ENCODE data around the gene MICU1. TPM values are rescaled to one million over a fixed set of nuclear protein-coding genes. Genes with fewer than 3 reads are reported as not detected.

MICU1 gene
- total RNA-seq, 1 experiment from 2014 or later, result 39.4 TPM

GRCh38 chr10:72480861-72481260 lies 145.0 kb downstream of the MICU1 start (continued):
- no peak for TF ChIP-seq MAX (IDR thresholded peaks at IDR 0.05)

GRCh38 chr10:72477463-72477862 lies 148.4 kb downstream of the MICU1 start:
- Histone ChIP-seq H3K79me2 (ENCODE audit: insufficient read depth, low read length) (no peaks in the 10 kb centered on the region), H3K9ac (ENCODE audit: low read length) (no peak overlapping the region), H3K36me3 (ENCODE audit: control insufficient read depth in 1 of 2, insufficient read depth in 2 of 2, low read length in 2 of 2) (0 out of 4 replicates have a peak, but pooled peaks cover 4 to 5% of the 10 kb centered on the region in 2 experiments), H3K27ac (ENCODE audit: low read depth, low read length) (no peak overlapping the region), H3K4me3 (replicated peaks in 1 of 2; ENCODE audit: low read depth in 1 of 2, low read length in 2 of 2) (no peak overlapping the region), H4K20me1 (ENCODE audit: insufficient read depth) (no peaks in the 10 kb centered on the region), H2AFZ (ENCODE audit: low read depth, low read length, poor library complexity, severe bottlenecking) (no peak overlapping the region), H3K9me2 (ENCODE audit: insufficient read depth) (no peaks in the 10 kb centered on the region), H3K4me2 (ENCODE audit: low read length) (no peak overlapping the region), H3K27me3 (ENCODE audit: insufficient read depth, low read length) (no peaks in the 10 kb centered on the region), H3K4me1 (ENCODE audit: control insufficient read depth in 1 of 2, insufficient read depth in 2 of 2, low read length in 2 of 2) (no peaks in the 10 kb centered on the region), H3K9me3 (ENCODE audit: control insufficient read depth in 1 of 2, insufficient read depth in 1 of 2, low read depth in 1 of 2, low read length in 2 of 2) (no peaks in the 10 kb centered on the region)
- RAD21 ChIA-PET (ENCODE audit: low non-redundant PET in 1 of 2, low total read pairs in 2 of 2, uncharacterized antibody in 2 of 2, unreplicated experiment in 2 of 2), result no interaction called here
- POLR2A ChIA-PET, result no interaction called here
- ATAC-seq (no peak), DNase-seq (ENCODE audit: low read depth, low spot score) (no peak)
- CTCF ChIA-PET, result no interaction called here
- BruUV-seq (replicated peaks), result no TSS peak
- no peak for TF ChIP-seq EZH2 (IDR thresholded peaks at IDR 0.05)
- intact Hi-C loops (cut with micrococcal nuclease), result no loop called here

- Histone ChIP-seq H3K9ac (ENCODE audit: low read length) (no peak overlapping the region), H3K9me3 (ENCODE audit: control insufficient read depth in 1 of 2, insufficient read depth in 1 of 2, low read depth in 1 of 2, low read length in 2 of 2) (no peaks in the 10 kb centered on the region), H3K4me1 (ENCODE audit: control insufficient read depth in 1 of 2, insufficient read depth in 2 of 2, low read length in 2 of 2) (no peaks in the 10 kb centered on the region), H3K27me3 (ENCODE audit: insufficient read depth, low read length) (no peaks in the 10 kb centered on the region), H3K27ac (ENCODE audit: low read depth, low read length) (no peak overlapping the region), H3K9me2 (ENCODE audit: insufficient read depth) (no peaks in the 10 kb centered on the region), H3K4me3 (replicated peaks in 1 of 2; ENCODE audit: low read depth in 1 of 2, low read length in 2 of 2) (no peak overlapping the region), H4K20me1 (ENCODE audit: insufficient read depth) (no peaks in the 10 kb centered on the region), H3K36me3 (ENCODE audit: control insufficient read depth in 1 of 2, insufficient read depth in 2 of 2, low read length in 2 of 2) (0 out of 4 replicates have a peak, but pooled peaks cover 4 to 5% of the 10 kb centered on the region in 2 experiments), H3K79me2 (ENCODE audit: insufficient read depth, low read length) (no peaks in the 10 kb centered on the region), H3K4me2 (ENCODE audit: low read length) (no peak overlapping the region), H2AFZ (ENCODE audit: low read depth, low read length, poor library complexity, severe bottlenecking) (no peak overlapping the region)
- RAD21 ChIA-PET (ENCODE audit: low non-redundant PET in 1 of 2, low total read pairs in 2 of 2, uncharacterized antibody in 2 of 2, unreplicated experiment in 2 of 2), result no interaction called here
- intact Hi-C loops (cut with micrococcal nuclease), result no loop called here
- POLR2A ChIA-PET, result no interaction called here
- TF ChIP-seq REST (IDR thresholded peaks at IDR 0.05; ENCODE audit: low read depth), result no peak
- TF ChIP-seq POLR2AphosphoS5 (IDR thresholded peaks at IDR 0.05; ENCODE audit: low read depth, low read length), result no peak
- TF ChIP-seq ATF3 (IDR thresholded peaks at IDR 0.05), result no peak
- CTCF ChIA-PET, result no interaction called here
- no TSS peak for BruUV-seq (replicated peaks)
- ATAC-seq (no peak), DNase-seq (ENCODE audit: low read depth, low spot score) (no peak)
These were observed 153.6 kb downstream of the MICU1 start for GRCh38 chr10:72472306-72472705.

All from HCT116 (cell line).